DND-41 (cell line): ENCODE data around the gene JUND.

Experiments used
- ATAC-seq: fragments of 200-7000 bp; cut with Tn5 transposase; 3 replicates; pipeline ENCODE4 v1.9.1; 2021; ENCODE audit warnings: low read depth; ENCODE audit not compliant: insufficient read depth
- DNase-seq: peaks from one replicate; pipeline ENCODE4 v3.0.0-alpha.2; 2020
- H2AFZ ChIP-seq: 2 replicates; pipeline ENCODE4 v1.6.0; 2012; ENCODE audit warnings: low read depth, low read length
- H3K27ac ChIP-seq: 2 replicates; pipeline ENCODE4 v1.5.1; 2012; ENCODE audit warnings: low read length, inconsistent platforms
- H3K27me3 ChIP-seq: fragments of 200-600 bp; sonication (generic); 2 replicates; pipeline ENCODE4 v1.6.0; 2012; ENCODE audit warnings: low read length, mild to moderate bottlenecking, inconsistent platforms; ENCODE audit not compliant: insufficient read depth, poor library complexity
- H3K36me3 ChIP-seq: 2 replicates; pipeline ENCODE4 v1.5.1; 2012; ENCODE audit warnings: low read length, inconsistent platforms; ENCODE audit not compliant: insufficient read depth
- H3K4me1 ChIP-seq: 2 replicates; pipeline ENCODE4 v1.5.1; 2012; ENCODE audit warnings: mild to moderate bottlenecking, low read length; ENCODE audit not compliant: insufficient read depth
- H3K4me2 ChIP-seq: 2 replicates; pipeline ENCODE4 v1.6.0; 2012; ENCODE audit warnings: mild to moderate bottlenecking, moderate library complexity, low read length, inconsistent platforms; ENCODE audit not compliant: insufficient read depth
- H3K4me3 ChIP-seq, 2 experiments: fragments of 200-600 bp in 1 of 2; shearing (Covaris generic) in 1 of 2; 2 replicates each; pipeline ENCODE4 v1.5.1; 2012 to 2016; ENCODE audit warnings: inconsistent platforms in 2 of 2, low read length in 2 of 2, mild to moderate bottlenecking in 2 of 2, low read depth in 1 of 2, moderate library complexity in 1 of 2
- H3K79me2 ChIP-seq: 2 replicates; pipeline ENCODE4 v1.6.0; 2012; ENCODE audit warnings: low read length, inconsistent platforms; ENCODE audit not compliant: insufficient read depth
- H3K9ac ChIP-seq: 2 replicates; pipeline ENCODE4 v1.6.0; 2012; ENCODE audit warnings: low read depth, mild to moderate bottlenecking, inconsistent platforms, low read length, moderate library complexity
- H3K9me3 ChIP-seq: 2 replicates; pipeline ENCODE4 v1.5.1; 2012; ENCODE audit warnings: low read length, moderate library complexity, mild to moderate bottlenecking, inconsistent platforms; ENCODE audit not compliant: insufficient read depth, severe bottlenecking
- H4K20me1 ChIP-seq: 2 replicates; pipeline ENCODE4 v1.6.0; 2012; ENCODE audit warnings: low read length; ENCODE audit not compliant: insufficient read depth
- EZH2 ChIP-seq: IDR thresholded peaks from 3 replicates; pipeline ENCODE4 v1.6.1; 2012; ENCODE audit warnings: borderline replicate concordance, low read depth, mild to moderate bottlenecking, moderate library complexity, low read length, inconsistent platforms; ENCODE audit not compliant: severe bottlenecking
- TF ChIP-seq, protein P1 (sequence below): IDR thresholded peaks from 2 replicates; pipeline ENCODE4 v1.5.1; 2012; ENCODE audit warnings: borderline replicate concordance, low read length, moderate library complexity, mild to moderate bottlenecking; ENCODE audit not compliant: poor library complexity, severe bottlenecking; ENCODE audit errors: extremely low read depth

JUND gene

DNA sequence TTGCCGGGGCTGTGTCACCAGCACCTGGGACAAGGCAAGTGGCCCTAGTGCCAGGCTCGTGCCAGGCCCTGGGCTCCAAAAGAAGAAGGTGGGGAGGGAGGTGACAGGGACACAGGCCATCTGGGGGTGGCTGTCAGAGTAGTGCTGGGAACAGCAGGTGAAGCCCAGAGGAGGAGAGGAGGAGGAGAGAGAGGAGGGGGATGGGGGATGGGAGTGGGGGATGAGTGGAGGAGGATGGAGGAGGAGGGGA is 22.7 kb upstream of the JUND start:
- no peak for TF ChIP-seq EZH2
- TF ChIP-seq, protein P1, sequence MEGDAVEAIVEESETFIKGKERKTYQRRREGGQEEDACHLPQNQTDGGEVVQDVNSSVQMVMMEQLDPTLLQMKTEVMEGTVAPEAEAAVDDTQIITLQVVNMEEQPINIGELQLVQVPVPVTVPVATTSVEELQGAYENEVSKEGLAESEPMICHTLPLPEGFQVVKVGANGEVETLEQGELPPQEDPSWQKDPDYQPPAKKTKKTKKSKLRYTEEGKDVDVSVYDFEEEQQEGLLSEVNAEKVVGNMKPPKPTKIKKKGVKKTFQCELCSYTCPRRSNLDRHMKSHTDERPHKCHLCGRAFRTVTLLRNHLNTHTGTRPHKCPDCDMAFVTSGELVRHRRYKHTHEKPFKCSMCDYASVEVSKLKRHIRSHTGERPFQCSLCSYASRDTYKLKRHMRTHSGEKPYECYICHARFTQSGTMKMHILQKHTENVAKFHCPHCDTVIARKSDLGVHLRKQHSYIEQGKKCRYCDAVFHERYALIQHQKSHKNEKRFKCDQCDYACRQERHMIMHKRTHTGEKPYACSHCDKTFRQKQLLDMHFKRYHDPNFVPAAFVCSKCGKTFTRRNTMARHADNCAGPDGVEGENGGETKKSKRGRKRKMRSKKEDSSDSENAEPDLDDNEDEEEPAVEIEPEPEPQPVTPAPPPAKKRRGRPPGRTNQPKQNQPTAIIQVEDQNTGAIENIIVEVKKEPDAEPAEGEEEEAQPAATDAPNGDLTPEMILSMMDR, result no peak
- 0 out of 2 replicates have a peak, but pooled peaks cover 8% of the 10 kb centered on the region for H4K20me1 ChIP-seq
- H3K27ac ChIP-seq, result peak overlapping the region; percentile 94
- DNase-seq, result no peak
- H3K36me3 ChIP-seq, result peaks cover 34% of the 10 kb centered on the region
- H3K27me3 ChIP-seq, result no peaks in the 10 kb centered on the region
- H3K9me3 ChIP-seq, result no peaks in the 10 kb centered on the region
- H3K79me2 ChIP-seq, result no peaks in the 10 kb centered on the region; the same call in 1 of the 2 replicates
- H3K4me1 ChIP-seq, result peaks cover 40% of the 10 kb centered on the region
- peak overlapping the region; percentile 64 for H3K9ac ChIP-seq
- H3K4me3 ChIP-seq, result peak overlapping the region in 1 of 2 experiments; percentile 54; a peak in 2 of 4 replicates
- peak overlapping the region; percentile 69 for H3K4me2 ChIP-seq
- H2AFZ ChIP-seq, result peak overlapping the region; percentile 74
- peak; percentile 18 for ATAC-seq

DNA sequence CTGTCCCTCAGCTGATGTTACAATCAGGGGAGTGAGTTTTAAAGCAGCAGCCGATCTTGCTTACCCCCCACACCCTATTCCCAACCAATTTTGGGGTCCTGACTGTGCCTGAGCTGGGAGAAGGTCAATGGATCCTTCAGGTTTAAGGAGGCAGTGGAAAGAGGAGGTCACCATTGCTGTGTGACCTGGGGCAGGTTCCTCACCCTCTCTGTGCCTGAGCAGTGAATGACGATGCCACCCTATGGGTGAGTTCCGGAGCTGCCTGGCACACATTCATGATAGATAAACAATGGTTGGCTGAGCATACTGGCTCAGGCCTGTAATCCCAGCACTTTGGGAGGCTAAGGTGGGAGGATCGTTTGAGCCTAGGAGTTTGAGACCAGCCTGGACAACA is 20.3 kb upstream of the JUND start:
- H3K79me2 ChIP-seq, result no peaks in the 10 kb centered on the region; the same call in 1 of the 2 replicates
- ATAC-seq, result no peak
- H3K4me3 ChIP-seq, result no peak overlapping the region
- no peak for DNase-seq
- peaks cover 40% of the 10 kb centered on the region for H3K4me1 ChIP-seq
- TF ChIP-seq, protein P1, result no peak
- TF ChIP-seq EZH2, result no peak
- no peak overlapping the region for H2AFZ ChIP-seq
- no peak overlapping the region for H3K9ac ChIP-seq
- no peak overlapping the region for H3K27ac ChIP-seq
- H3K27me3 ChIP-seq, result no peaks in the 10 kb centered on the region
- H3K4me2 ChIP-seq, result no peak overlapping the region
- peaks cover 10% of the 10 kb centered on the region for H3K36me3 ChIP-seq
- no peaks in the 10 kb centered on the region for H3K9me3 ChIP-seq
- no peaks in the 10 kb centered on the region for H4K20me1 ChIP-seq

DNA sequence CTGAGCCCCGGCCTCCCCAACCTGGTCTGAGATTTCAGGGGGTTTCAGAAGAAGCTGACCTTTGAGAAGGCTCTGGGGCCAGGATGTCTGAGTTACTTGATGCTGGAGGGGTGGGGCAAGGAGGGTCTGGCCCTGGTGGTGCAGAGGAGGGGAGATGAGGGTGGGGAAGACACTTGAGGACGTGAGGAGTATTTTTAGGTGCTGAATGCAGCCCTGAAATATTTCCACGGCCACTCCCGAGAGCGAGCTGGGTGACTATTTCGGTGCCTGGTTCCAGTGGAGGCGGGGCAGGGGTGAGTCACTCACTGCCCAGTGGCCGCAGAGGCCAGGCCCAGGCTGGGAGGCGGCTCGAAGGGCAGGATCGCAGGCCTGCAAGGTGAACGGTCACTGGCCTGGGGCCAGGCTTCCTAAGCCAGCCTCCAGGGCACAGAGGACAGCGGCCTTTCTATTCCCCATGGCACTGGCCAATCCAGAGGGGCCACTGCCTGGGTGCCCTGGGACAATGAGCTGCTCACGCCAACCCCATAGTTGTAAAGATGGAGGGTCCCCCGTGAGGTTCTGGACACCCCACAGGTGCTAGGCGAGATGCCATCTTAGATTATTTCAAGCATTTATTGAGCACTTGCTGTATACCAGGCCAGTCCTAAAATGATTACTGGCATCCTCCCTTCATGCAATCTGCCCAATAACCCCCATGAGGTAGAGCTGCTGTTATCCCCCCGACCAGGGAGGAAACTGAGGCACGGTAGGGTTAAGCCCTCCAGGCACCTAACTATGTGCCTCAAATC is 19.7 kb upstream of the JUND start:
- no peaks in the 10 kb centered on the region; the same call in 1 of the 2 replicates for H3K79me2 ChIP-seq
- no peak overlapping the region for H3K4me3 ChIP-seq
- H3K4me1 ChIP-seq, result peaks cover 36% of the 10 kb centered on the region
- DNase-seq, result no peak
- no peak overlapping the region for H2AFZ ChIP-seq
- no peak overlapping the region for H3K4me2 ChIP-seq
- no peak for ATAC-seq
- no peaks in the 10 kb centered on the region for H3K27me3 ChIP-seq
- no peaks in the 10 kb centered on the region for H4K20me1 ChIP-seq
- H3K27ac ChIP-seq, result no peak overlapping the region
- H3K9ac ChIP-seq, result no peak overlapping the region
- H3K36me3 ChIP-seq, result peaks cover 4% of the 10 kb centered on the region
- H3K9me3 ChIP-seq, result no peaks in the 10 kb centered on the region
- TF ChIP-seq EZH2, result no peak
- TF ChIP-seq, protein P1, result no peak

- Histone ChIP-seq H2AFZ (no peak overlapping the region), H3K4me2 (no peak overlapping the region)
These were observed 18.2 kb upstream of the JUND start for GRCh38 chr19:18299654-18300053.

More at GRCh38 chr19:18299654-18300053, 18.2 kb upstream of the JUND start:
- no peak overlapping the region for H3K4me3 ChIP-seq
- ATAC-seq, result no peak
- no peaks in the 10 kb centered on the region for H3K36me3 ChIP-seq
- H3K9me3 ChIP-seq, result no peaks in the 10 kb centered on the region
- H3K4me1 ChIP-seq, result peaks cover 21% of the 10 kb centered on the region
- H4K20me1 ChIP-seq, result no peaks in the 10 kb centered on the region
- DNase-seq, result no peak
- no peaks in the 10 kb centered on the region for H3K27me3 ChIP-seq
- TF ChIP-seq, protein P1, result no peak
- TF ChIP-seq EZH2, result no peak
- H3K27ac ChIP-seq, result no peak overlapping the region
- H3K79me2 ChIP-seq, result no peaks in the 10 kb centered on the region
- no peak overlapping the region for H3K9ac ChIP-seq
